Loucy (cell line): ENCODE data around the gene HUS1.
"Not testable (repeated sequence)": the region's sequence is repeated elsewhere in the genome, so short reads cannot be mapped to it uniquely, and the experiment has no call there.

Experiments used
- H2AFZ ChIP-seq: fragments of 200-600 bp; sonication (generic); 2 replicates; pipeline ENCODE4 v1.6.0; 2016; ENCODE audit warnings: antibody characterized with exemption, mild to moderate bottlenecking, low read length, moderate library complexity
- H3F3A ChIP-seq: fragments of 200-600 bp; 2 replicates; pipeline ENCODE4 v1.6.0; 2016; ENCODE audit warnings: antibody characterized with exemption, low read depth, mild to moderate bottlenecking
- H3K27me3 ChIP-seq: fragments of 200-600 bp; sonication (generic); 2 replicates; pipeline ENCODE4 v1.6.1; 2014; ENCODE audit warnings: low read length, mild to moderate bottlenecking; ENCODE audit not compliant: insufficient read depth, poor library complexity, severe bottlenecking
- H3K36me3 ChIP-seq: fragments of 200-600 bp; sonication (generic); 2 replicates; pipeline ENCODE4 v1.6.1; 2016; ENCODE audit warnings: low read length; ENCODE audit not compliant: insufficient read depth
- H3K4me1 ChIP-seq: fragments of 200-600 bp; sonication (generic); 2 replicates; pipeline ENCODE4 v1.5.1; 2014; ENCODE audit warnings: low read length, mild to moderate bottlenecking; ENCODE audit not compliant: insufficient read depth, poor library complexity, severe bottlenecking
- H3K4me2 ChIP-seq: fragments of 200-600 bp; sonication (generic); 2 replicates; pipeline ENCODE4 v1.6.0; 2014; ENCODE audit warnings: antibody characterized with exemption, low read length, low read depth, mild to moderate bottlenecking; ENCODE audit not compliant: poor library complexity, severe bottlenecking
- H3K4me3 ChIP-seq: fragments of 200-600 bp; sonication (generic); 2 replicates; pipeline ENCODE4 v1.5.1; 2014; ENCODE audit warnings: low read length, mild to moderate bottlenecking, mixed read lengths; ENCODE audit not compliant: poor library complexity, severe bottlenecking
- H3K79me2 ChIP-seq: fragments of 200-600 bp; sonication (generic); 2 replicates; pipeline ENCODE4 v1.6.1; 2014; ENCODE audit warnings: low read length; ENCODE audit not compliant: insufficient read depth
- H3K9ac ChIP-seq: fragments of 200-600 bp; sonication (generic); 2 replicates; pipeline ENCODE4 v1.6.0; 2014; ENCODE audit warnings: mild to moderate bottlenecking, low read depth, low read length, moderate library complexity; ENCODE audit not compliant: poor library complexity, severe bottlenecking
- H3K9me2 ChIP-seq: fragments of 200-600 bp; sonication (generic); replicated peaks from 2 replicates; pipeline ENCODE4 v1.6.1; 2016; ENCODE audit warnings: low read depth, low read length, mixed read lengths
- H3K9me3 ChIP-seq: fragments of 200-600 bp; sonication (generic); 2 replicates; pipeline ENCODE4 v1.6.1; 2014; ENCODE audit warnings: mild to moderate bottlenecking, antibody characterized with exemption, low read length, low read depth; ENCODE audit not compliant: insufficient read depth
- H4K20me1 ChIP-seq: fragments of 200-600 bp; sonication (generic); 2 replicates; pipeline ENCODE4 v1.6.0; 2014; ENCODE audit warnings: antibody characterized with exemption, low read length, mild to moderate bottlenecking; ENCODE audit not compliant: insufficient read depth, poor library complexity, severe bottlenecking
- CTCF ChIP-seq: fragments of 200-600 bp; sonication (generic); conservative IDR thresholded peaks from 2 replicates; pipeline ENCODE4 v1.5.1; 2014; ENCODE audit warnings: mild to moderate bottlenecking, antibody characterized with exemption, low read length
- EZH2phosphoT487 ChIP-seq: fragments of 200-600 bp; IDR thresholded peaks from 2 replicates; pipeline ENCODE4 v1.6.1; 2018; ENCODE audit warnings: antibody characterized with exemption, mild to moderate bottlenecking, moderate library complexity, borderline replicate concordance

Gene HUS1

GRCh38 chr7:47988496-47989386 lies 9.3 kb upstream of the HUS1 start:
- H3F3A ChIP-seq, result no peaks in the 10 kb centered on the region
- H4K20me1 ChIP-seq, result no peaks in the 10 kb centered on the region
- H3K9me3 ChIP-seq, result no peaks in the 10 kb centered on the region
- H3K4me2 ChIP-seq, result no peak overlapping the region
- TF ChIP-seq EZH2phosphoT487 (no peak), CTCF (peak; percentile 42; the same call in 1 of the 2 replicates)
- no peak overlapping the region for H3K4me3 ChIP-seq
- no peaks in the 10 kb centered on the region for H3K27me3 ChIP-seq
- H3K9me2 ChIP-seq, result no peaks in the 10 kb centered on the region
- no peak overlapping the region for H2AFZ ChIP-seq
- H3K4me1 ChIP-seq, result no peaks in the 10 kb centered on the region
- no peak overlapping the region for H3K9ac ChIP-seq
- no peaks in the 10 kb centered on the region for H3K79me2 ChIP-seq
- no peaks in the 10 kb centered on the region for H3K36me3 ChIP-seq

DNA sequence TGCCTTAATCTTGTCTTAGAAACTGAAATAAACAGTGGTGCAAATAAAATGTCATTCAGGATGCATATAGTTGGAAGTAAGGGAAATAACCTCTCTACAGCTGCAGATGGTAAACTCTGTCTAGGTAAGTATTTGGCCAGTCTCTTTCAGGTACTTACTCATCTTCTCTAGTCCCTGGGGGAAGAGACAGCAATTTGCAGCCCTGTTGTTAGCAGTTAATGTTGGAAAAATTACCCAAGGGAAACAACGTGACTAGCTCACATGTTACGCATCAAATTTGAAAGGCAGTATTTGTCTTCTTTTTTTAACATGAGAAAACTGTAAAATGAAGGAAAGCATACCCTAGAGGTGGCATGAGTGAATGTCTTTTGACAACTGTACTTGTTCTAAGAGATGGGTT lies 3.2 kb upstream of the HUS1 start:
- no peak overlapping the region for H3K4me3 ChIP-seq
- TF ChIP-seq CTCF (no peak), EZH2phosphoT487 (no peak)
- no peaks in the 10 kb centered on the region for H4K20me1 ChIP-seq
- H3K27me3 ChIP-seq, result peaks cover 12% of the 10 kb centered on the region
- H3K4me1 ChIP-seq, result peaks cover 11% of the 10 kb centered on the region
- H3K36me3 ChIP-seq, result no peaks in the 10 kb centered on the region
- no peaks in the 10 kb centered on the region for H3K9me3 ChIP-seq
- 0 out of 2 replicates have a peak, but pooled peaks cover 6% of the 10 kb centered on the region for H3K79me2 ChIP-seq
- H3F3A ChIP-seq, result peaks cover 9% of the 10 kb centered on the region
- H3K9ac ChIP-seq, result no peak overlapping the region
- H3K9me2 ChIP-seq, result no peaks in the 10 kb centered on the region
- no peak overlapping the region for H3K4me2 ChIP-seq
- H2AFZ ChIP-seq, result 0 out of 2 replicates have a peak overlapping the region, but pooled peaks have one; percentile 61

GRCh38 chr7:47980648-47981047 lies 1.2 kb upstream of the HUS1 start:
- not testable (repeated sequence) for H4K20me1 ChIP-seq

More at GRCh38 chr7:47980648-47981047, 1.2 kb upstream of the HUS1 start:
- not testable (repeated sequence) for H3K4me2 ChIP-seq, H3F3A ChIP-seq, H3K9me3 ChIP-seq, H3K9ac ChIP-seq, H3K79me2 ChIP-seq, H3K36me3 ChIP-seq, H3K4me3 ChIP-seq, H2AFZ ChIP-seq, H3K9me2 ChIP-seq
- peaks cover 11% of the 10 kb centered on the region for H3K4me1 ChIP-seq
- peaks cover 12% of the 10 kb centered on the region for H3K27me3 ChIP-seq
